HG02885 (cell line): ENCODE results near the gene TGFBR2.

Source experiments
- ATAC-seq: cut with Tn5 transposase; IDR thresholded peaks from one replicate; pipeline ENCODE4 v1.9.1; 2021; ENCODE audit warnings: mild to moderate bottlenecking; ENCODE audit not compliant: unreplicated experiment, poor library complexity

TGFBR2 gene

DNA sequence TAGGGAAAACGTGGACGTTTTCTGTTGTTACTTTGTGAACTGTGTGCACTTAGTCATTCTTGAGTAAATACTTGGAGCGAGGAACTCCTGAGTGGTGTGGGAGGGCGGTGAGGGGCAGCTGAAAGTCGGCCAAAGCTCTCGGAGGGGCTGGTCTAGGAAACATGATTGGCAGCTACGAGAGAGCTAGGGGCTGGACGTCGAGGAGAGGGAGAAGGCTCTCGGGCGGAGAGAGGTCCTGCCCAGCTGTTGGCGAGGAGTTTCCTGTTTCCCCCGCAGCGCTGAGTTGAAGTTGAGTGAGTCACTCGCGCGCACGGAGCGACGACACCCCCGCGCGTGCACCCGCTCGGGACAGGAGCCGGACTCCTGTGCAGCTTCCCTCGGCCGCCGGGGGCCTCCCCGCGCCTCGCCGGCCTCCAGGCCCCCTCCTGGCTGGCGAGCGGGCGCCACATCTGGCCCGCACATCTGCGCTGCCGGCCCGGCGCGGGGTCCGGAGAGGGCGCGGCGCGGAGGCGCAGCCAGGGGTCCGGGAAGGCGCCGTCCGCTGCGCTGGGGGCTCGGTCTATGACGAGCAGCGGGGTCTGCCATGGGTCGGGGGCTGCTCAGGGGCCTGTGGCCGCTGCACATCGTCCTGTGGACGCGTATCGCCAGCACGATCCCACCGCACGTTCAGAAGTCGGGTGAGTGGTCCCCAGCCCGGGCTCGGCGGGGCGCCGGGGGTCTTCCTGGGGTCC lies at the start of gene TGFBR2:
Gene TGFBR2, plus strand, starts transcription at position 301 of the 731 bp plus-strand sequence. Its CDS starts 283 bp downstream, at position 584.
- ATAC-seq = peak; percentile 78

DNA sequence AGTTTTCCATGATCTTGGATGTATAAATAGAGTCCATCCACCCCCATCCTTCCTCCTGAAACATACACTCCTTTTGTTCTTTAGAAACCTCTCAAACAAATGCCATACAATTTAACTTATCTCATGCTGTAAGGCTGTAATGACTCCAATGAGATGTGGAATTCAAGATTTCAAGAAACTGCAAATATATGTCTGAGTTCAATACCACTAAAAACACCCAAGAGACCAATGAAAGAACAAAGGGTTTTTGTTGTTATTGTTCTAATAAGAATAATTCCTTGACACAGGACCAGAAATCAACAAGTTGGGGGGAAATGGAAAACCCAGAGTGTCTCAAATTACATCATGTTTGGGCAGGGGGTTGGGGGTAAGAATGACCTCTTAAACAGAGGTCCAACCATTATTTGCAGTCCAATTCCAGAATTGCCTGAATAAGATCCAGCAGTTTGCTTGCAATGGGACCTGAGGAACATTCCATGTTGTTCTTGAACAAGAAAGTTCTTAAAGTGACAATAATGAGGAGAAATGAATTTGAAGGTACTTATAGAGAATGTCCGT lies 48.6 kb upstream of the TGFBR2 start:
- ATAC-seq = no peak

DNA sequence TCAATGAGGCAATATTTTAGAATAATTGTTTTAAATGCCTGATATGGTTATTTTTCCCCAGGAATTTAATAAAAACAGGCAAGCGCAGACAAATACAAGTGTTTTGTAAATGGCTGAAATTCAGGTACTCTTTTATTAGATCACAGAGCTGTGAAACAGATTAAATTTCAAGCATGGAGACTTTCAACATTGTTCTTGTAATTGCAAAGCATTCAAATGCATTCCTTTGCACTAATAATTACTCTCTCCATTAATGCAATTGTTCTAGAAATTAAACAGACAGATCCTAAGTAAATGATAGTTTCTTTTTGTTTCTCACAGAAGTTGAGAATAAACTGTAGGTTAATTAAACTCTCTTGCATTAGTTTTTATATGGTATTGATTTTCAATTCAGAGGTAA lies 42.4 kb upstream of the TGFBR2 start:
- no peak for ATAC-seq

DNA sequence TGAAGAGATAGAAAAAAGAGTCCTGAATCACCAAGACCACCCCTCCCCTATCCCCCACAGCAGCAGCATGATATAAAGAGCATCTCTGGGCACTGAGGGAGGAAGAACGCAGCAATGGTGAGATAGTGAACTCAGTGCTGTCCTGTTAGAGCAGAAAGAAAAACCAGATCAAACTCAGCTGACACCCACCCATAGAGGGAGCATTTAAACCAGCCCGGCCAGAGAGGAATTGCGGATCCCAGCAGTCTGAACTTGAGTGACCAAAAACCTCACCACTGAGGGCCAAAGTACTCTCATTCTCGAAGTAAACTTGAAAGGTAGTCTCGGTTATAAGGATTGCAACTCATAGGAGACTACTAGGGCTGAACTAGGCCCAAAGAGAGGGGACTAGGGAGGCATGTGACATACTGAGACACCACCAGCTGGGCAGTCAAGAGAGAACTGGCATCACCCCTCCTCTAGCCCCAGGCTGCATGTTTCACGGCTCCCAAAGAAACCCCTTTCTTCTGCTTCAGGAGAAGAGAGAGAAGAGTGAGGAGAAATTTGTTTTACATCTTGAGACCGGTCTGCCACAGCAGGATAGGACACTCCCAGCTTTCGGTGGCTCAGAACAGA lies 39.2 kb upstream of the TGFBR2 start:
- no peak for ATAC-seq

DNA sequence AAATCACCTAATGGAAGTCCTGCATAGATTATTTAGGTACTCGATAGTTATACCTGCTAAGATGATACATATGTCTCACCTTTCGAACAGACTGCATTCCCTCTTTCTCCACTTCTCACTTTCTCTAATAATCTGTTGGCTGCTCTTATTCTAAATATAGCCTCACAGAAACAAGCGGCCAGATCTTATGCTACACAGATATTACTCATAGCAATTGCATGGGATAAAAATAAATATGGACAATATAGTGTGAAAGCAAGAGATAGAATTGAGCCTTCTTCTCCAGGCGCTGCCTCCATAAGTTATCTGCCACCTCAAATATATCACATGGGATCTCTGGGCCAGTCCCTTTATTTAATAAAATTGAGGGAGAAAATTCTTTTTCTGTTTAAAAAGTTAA lies 29.5 kb upstream of the TGFBR2 start:
- ATAC-seq = no peak

DNA sequence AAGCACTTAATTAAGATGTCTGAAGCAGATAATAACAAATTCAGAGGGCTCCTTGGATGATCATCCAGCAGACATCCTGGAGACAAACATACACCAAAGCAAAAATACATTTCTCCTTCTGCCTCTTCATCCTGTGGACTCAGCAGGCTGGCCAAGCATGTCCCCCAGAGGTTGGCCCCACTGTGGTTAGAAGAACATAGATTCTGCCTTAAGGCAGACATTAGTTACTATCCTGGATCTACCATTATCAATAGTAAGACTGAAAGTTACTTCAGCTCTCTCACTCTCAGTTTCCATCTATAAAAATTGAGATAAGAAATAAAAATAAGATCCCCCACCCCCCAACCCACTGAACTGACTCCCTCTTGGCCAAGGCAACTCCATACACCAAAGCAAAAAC lies 28.6 kb upstream of the TGFBR2 start:
- ATAC-seq = peak; percentile 88

DNA sequence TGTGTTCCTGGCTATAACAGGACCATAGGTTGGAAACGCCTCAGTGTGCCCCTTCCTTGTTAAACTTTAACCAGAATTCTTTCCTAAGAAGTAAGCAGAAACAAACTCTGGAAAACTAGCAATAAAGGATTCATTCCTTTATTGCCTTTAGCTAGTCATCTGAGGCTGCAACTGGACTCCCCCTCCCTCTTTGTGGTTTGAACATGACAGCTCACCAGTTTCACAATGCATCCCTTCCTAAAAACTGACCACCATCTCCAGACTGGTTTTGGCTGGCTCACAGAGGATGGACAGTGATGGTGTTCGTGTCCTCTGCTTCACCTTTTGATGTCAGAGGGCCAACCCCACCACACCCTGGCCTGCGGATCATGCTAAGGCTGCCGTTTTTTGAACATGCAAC lies 27.9 kb upstream of the TGFBR2 start:
- peak; percentile 29 for ATAC-seq

DNA sequence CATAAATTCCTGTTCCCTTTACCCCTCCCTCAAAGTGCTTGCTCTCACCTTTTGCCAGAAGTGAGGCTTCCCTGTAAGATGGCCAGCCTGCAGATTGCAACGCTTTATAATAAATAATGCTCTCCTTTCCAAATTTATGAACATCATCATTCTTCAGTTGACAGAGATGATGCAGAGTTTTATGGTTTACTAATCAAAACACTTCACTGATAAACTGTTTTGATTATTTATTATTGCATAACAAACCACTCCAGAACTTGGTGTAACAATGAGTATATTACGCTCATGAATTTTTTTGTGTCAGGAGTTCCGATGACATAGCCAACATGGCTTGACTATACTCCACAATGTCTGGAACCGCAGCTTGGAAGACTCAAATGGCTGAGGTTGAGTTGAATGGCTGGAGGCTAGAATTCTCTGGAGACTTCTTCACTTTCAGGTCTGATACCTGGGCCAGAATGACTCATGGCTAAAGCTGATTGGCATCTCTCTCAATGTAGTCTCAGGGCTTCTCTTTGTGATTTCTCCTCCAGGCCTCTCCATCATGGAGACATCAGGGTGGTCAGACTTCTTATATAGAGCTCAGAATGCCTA lies 27.3 kb upstream of the TGFBR2 start:
- ATAC-seq = no peak

DNA sequence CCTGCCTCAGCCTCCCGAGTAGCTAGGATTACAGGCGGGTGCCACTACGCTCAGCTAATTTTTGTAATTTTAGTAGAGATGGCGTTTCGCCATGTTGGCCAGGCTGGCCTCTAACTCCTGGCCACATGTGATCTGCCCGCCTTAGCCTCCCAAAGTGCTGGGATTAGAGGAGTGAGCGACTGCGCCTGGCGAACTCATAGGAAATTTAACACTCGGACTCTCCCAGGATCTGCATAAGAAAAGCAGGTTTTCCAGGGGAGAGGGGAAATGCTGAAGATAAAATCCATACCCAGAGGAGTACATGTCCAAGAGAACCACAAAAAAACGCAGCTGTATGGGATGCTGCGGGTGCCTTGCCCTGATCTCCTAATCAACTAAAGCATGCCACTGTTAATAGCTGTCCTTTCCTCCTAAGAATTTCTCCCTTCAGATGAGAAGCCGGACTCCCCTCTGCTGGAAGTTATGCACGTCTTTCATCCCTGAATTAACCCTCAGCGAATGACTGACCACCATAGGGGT lies 25.3 kb upstream of the TGFBR2 start:
- no peak for ATAC-seq

DNA sequence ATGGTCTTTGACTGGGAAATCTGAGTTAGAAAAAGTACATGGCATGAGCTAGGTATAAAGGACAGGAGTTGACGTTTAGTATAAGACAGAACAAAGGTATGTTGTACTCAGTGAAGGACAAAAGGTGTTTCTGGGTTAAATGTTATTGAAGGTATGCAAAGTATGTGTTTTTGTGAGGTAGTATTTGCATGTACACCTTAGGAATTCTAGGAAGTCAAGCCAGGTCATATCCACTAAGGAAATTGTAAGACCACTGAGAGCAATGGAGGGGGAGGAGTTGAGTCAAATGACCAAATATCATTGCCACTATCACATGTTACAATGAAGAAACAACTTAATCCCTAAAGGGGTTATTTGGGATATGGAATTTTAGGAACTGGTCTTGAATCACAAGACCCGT lies 24.4 kb upstream of the TGFBR2 start:
- no peak for ATAC-seq

DNA sequence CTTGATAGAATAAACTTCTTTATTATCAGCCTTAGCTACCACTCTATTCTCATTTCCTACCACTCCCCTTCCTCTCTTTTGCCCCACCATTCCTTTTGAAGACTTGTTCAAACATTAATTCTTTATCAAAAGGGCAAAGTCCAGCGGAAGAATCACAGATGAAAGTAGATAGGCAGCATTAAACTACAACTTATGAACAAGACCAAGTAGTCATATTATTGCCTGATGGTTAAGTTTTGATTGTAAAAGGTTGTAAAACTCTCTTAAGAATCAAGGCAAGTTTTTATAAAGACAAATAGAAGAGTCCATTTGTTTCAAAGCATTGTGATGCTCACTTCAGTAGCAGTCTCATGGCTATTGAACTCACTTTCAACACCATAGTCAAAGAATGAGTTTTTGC lies 22.4 kb upstream of the TGFBR2 start:
- no peak for ATAC-seq

DNA sequence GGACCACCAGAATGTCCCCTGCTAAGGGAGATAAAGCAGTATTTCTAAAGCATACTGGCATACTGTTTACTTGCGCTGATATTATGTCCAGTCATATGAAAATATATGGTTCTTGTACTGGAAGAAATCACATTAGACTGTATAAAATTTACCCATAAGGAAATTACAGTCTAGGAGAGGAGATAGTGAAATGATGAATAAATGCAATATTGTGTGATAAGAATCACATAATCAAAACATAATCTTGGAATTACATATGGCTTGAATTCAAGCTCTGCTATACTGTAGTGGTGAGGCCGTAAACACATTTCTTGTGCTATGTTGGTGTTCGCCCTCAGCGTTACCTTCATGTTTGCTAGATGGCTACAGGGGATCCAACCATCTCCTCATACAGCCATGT lies 20.7 kb upstream of the TGFBR2 start:
- no peak for ATAC-seq

DNA sequence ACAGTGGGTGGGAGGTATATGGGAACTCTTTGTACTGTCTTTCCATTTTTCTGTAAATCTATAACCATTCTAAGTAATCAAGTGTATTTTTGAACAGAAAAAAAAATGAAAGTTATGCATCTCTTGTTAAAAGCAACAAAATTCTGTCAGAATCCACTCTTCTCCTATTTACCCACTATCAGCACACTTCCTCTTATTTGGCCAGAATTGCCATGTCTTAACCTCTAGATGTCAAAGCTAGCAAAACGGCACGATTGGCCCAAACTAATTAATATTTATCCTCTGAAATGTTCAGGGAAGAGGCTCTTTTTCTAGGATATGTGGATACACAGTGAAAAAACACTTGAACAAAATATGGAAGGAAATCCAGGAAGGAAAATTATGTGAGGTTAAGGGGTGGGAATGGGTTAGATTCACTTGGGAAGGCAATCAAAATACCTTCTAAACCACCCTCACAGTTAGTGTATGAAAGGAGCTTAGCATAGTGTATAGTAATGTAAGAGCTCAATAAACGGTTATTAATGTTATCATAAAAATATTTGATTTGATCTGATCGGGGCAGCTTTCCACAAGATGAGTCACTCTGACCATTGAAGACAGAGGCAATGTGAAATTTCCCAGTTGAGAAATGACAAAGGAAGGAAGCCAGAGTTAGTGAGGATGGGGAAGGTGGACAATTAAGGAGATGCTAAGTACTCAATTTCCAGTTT lies 20.1 kb upstream of the TGFBR2 start:
- no peak for ATAC-seq

DNA sequence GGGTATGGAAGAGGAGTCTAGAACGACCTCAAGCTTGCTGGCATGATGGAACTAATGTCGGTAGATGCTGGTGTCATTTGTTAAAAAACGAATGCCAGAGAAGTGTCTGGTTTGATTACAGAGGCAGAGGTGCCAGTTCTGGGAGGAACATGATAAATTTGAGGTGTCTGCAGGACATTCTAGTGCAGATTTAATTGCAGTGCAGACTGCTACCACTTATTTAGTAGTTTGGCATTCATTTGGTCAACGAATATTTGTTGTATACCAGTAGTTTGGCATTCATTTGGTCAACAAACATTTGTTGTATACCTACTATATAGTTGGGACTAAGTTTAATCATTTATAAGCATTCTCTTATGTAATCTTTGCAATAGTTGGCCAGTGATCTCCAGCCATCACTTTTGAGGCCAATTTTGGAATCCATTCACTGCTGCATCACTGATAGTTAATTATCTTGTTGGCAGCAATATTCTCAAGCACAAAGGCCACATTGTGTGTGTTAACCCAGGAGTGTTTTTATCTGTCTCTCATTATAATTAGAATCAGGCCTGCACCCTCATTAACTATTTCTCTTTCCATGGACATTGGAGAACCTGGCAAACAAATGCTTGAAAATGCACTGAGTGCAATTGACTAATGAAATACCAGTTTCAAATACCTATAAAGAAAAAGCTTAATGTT lies 19.5 kb upstream of the TGFBR2 start:
- ATAC-seq = no peak

DNA sequence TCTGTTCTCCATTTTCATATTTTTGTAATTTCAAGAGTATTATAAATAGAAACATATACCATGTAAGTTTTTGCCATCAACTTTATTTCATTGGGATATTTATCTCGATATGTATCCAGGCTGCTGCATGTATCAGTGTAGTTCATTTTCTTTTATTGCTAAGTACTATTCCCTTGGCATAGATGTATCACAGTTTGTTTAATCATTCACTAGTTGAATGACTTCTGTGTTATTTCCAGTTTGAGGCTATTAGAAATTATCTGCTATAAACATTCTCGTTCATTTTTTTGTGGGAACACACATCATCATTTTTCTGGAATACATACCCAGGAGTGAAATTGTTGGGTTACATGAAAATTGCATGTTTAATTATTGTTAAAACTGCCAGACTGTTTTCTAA lies 18.5 kb upstream of the TGFBR2 start:
- ATAC-seq = no peak

DNA sequence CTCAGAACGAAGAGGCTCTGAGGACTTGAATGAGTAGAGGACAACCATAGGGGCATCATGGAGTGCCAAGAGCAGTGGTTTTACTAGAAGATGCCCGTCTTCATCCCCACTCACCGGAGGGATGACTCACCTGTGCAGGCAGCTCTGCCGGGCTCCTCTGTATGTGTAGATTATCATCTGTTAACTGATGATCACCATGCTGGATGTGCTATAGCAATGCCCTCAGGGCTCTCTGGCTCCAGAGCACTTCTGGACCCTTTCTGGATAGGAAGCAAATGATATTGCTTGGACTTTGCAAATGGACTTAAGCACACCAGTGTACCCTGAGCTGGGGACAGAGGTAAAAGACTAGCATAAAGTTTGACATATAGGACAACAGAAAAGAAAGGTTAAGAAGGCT lies 10.2 kb upstream of the TGFBR2 start:
- no peak for ATAC-seq

DNA sequence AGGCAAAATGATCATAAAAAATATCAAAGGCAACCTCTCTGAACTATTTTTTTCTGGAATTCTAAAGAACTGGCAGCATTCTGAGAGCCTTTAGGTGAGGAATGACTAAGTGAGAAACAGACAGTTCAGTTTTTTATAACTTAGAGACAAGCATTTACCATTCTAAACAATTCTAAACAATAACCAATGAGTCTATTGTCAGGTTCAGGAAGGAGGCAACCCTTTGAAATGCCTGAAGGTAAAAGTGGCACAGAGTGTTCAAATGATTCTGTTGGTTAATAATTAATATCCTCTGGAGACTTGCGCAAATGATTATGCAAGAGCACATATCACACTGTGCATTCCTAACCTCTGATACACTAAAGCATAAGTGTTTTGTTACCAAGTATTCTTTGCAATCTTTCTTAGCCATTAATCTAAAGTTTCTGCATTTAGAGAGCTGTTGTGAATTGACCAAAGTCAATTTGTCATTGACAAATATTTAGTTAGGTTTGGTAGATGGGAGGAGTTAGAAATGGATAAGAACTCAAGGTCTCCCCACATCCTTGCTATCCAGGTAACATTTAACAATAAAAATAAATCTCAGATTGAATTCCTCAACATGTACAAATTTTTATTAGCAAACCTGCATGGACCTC lies 9.2 kb upstream of the TGFBR2 start:
- ATAC-seq = no peak

DNA sequence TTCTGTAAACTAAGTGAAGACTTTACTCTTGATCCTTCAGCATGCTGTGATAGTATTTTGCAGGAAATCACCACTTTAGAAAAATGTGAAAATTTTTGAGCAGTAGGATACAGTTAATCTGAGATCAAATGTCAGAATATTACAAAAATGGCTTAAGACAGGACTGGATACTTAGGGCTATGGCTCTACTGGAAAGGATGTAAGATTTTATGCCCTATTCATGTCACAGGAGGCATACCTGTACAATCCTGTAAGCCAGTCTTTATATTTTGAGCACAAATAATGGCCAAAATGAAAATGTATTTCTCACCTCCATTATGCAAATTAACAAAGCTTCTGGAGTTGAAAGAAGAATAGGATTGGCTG lies 8.6 kb upstream of the TGFBR2 start:
- ATAC-seq = no peak

DNA sequence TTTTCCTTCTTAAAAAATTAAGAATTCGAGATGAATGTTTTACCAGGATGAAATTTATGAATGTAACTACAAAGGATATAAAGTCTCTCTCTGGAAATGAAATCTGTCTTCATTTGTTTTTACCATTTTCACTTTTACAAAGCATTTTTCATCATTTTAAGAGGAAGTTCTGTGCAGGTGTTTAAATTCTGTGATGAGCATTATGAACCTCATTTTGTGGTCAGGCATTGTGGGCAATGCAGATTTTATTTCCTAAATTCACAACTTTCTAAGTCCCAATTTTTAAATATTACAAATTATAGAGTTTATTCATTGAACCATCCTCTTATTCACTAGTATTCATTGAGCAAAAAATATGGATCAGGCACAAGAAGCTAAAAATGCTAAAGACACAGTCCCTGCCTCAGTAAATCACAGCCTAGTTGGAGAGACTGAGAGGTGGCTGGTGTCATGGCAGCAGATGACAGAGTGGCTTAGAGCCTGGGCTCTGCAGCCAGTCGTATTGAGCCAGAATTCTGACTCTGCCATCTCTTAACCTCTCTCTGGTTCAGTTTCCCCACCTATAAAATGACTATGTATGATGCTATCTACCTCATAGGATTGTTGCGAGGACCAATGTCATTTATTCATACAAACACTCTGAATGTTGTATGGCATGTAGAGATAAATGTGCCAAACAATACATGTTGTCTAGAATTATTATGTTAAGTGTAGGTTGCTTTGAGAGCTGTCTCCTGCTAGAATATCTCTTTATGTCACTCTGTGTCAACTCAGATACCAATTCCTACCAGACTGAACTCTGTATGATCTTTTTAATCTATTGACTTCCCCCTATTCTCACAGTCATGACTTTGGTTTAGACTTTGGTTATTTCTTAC lies 7.5 kb upstream of the TGFBR2 start:
- no peak for ATAC-seq
